Esophagus mucosa (tissue), 1 donor: ENCODE data around the gene ZNF385C. TPM values are rescaled to one million over a fixed set of nuclear protein-coding genes. Genes with fewer than 3 reads are reported as not detected.
"Not testable (repeated sequence)": the region's sequence is repeated elsewhere in the genome, so short reads cannot be mapped to it uniquely, and the experiment has no call there.

Source experiments
- ATAC-seq: fragments of 200-7000 bp; cut with Tn5 transposase; one replicate; pipeline ENCODE4 v1.9.1; 2020
- total RNA-seq: library from RNA; stranded (reverse); gene quantifications from one replicate; pipeline ENCODE4 v1.2.4, GENCODE V29; 2023
- donor health status: DM: yes; HTN: yes; CAD: no.

Gene ZNF385C, protein sequence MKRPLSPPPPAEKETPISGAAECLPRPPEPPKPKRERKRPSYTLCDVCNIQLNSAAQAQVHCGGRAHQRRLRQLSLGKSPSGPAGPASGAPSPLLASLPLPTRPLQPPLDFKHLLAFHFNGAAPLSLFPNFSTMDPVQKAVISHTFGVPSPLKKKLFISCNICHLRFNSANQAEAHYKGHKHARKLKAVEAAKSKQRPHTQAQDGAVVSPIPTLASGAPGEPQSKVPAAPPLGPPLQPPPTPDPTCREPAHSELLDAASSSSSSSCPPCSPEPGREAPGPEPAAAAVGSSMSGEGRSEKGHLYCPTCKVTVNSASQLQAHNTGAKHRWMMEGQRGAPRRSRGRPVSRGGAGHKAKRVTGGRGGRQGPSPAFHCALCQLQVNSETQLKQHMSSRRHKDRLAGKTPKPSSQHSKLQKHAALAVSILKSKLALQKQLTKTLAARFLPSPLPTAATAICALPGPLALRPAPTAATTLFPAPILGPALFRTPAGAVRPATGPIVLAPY
- total RNA-seq, result 0.44 TPM

DNA sequence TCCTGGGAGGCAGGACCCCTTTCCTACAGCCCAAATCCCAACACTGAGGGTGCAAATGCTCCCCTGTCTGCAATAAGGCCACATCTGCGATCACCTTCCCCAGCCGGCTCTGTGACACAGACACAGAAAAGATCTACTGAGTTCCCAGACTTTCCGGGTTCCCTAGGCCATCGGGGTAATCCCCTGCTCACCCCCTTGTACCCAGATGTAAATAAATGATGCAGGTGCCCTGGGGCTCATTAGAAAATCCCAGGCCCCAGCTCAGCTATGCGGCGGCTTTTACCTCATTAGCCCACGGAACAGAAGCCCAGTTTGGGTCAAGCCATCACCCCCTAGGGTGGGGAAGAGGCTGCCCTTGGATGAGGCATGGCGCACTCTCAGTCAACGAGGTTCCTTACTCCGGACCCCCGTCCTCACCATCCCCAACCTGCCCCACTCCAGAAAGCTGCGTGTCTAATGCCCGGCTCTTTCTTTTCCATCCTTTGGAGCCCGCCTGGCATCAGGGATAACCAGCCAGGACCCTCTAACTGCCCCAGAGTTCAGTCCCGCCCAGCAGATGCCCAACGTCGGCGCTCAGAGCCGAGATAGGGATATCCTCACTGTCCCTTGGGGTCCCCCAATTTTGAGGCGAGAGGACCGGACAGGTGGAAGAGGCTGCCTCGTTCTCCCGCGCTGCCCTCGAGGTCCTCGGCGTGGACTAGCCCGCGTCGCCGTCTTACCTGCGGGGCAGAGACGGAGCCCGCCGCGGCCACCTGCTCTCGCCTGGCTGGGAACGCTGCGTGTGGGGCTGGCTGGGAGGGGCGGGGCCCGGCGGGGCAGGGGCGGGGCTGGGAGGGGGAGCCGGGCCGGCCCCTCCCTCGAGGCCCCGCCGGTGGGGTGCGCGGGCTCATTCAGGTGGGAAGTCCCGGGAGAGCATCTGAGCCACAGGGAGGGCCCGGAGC lies at the start of gene ZNF385C:
Gene ZNF385C (minus strand): TSS at position 783 of the 941 bp plus-strand sequence. CDS start 35,417 bp downstream, outside the sequence.
- ATAC-seq, result peak; percentile 25

DNA sequence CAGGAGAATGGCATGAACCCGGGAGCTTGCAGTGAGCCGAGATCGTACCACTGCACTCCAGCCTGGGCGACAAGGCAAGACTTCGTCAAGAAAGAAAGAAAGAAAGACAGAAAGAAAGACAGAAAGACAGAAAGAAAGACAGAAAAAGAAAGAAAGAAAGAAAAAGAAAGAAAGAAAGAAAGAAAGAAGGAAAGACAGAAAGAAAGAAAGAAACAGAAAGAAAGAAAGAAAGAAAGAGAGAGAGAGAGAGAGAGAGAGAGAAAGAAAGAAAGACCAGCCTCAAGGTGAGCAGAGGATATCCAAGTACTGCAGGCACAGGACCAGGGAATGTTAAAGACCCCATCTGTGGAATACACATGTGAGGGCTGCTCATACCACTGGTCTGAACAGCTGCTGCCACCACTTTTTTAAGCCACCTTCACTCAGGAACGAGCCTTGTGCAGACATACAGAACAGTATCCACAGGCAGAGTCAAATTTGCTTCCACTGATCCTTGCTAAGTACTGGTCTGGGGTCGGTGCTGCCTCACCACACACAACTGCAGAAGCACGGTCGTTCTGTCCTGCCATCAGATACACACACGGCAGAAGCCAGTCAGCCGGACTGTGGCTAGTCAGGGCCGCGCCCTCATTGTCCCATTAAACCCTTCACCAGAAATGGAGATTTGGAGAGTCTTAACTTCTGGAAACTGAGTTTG lies 48.8 kb upstream of the ZNF385C start:
- no peak for ATAC-seq

DNA sequence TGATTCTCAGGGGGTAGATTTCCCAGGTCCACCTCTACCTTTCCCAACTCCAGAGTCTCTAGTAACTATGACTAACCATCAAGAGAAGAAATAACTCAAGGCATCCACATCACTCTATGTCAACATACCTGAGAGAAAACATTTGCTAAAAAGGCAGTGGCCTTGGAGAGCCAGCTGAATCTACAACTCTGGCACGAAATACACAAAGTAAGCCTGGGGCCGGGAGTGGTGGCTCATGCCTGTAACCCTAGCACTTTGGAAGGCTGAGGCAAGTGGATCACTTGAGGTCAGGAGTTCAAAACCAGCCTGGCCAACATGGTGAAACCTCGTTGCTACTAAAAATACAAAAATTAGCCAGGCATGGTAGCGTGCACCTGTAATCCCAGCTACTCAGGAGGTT lies 44.9 kb upstream of the ZNF385C start:
- not testable (repeated sequence) for ATAC-seq

DNA sequence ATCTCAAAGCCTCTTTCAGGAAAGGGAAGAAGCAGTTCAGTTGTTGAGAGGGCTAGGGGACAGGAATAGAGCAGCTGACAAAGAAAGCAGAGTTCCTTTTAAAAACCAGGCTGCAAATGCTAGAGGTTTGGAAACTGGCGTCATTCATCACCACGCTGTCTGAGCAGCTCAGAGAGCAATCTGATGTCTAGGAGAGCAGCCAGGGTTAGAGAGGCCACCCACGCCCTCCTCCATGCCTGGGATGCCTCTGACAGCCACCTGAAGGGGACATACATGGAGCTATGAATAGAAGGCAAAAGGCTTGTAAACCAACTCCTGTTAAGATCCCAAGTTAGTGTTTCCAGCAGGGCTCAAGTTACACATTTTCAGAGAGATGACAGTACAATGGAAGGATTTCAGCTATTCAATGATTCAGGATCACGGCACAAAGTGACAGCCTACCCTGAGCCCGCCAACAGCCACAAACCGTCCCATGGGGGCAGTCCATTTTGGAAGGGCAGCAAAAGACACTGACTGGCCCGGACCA lies 44.2 kb upstream of the ZNF385C start:
- ATAC-seq, result no peak

DNA sequence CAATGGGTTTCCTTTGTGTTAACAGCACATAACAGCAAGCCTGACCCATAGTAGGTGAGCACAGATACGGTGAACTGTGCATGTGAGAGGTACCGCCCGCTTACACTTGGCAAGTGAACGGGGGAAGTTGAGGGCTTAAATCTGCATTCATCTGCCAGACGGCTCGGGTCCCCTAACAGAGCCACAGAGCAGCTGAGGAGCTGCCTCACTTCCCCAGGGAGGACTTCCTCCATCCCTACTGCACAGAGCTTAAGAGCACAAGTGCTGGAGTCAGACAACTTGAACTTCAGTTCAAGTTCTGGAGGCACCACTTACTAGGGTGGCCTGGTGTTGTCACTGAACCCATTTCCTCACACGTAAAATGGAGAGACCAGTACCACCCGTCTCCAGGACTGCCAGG lies 43.1 kb upstream of the ZNF385C start:
- no peak for ATAC-seq

DNA sequence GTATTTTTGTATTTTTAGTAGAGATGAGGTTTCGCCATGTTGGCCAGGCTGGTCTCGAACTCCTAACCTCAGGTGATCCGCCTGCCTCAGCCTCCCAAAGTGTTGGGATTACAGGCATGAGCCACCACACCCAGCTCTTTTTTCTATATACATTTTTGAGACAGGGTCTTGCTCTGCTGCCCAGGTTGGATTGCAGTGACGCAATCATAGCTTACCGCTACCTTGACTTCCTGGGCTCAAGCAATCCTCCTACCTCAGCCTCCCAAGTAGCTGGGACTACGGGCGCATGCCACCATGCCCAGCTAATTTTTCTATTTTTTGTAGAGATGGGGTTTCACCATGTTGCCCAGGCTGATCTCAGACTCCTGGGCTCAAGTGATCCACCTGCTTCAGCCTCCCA lies 42.4 kb upstream of the ZNF385C start:
- ATAC-seq, result not testable (repeated sequence)

DNA sequence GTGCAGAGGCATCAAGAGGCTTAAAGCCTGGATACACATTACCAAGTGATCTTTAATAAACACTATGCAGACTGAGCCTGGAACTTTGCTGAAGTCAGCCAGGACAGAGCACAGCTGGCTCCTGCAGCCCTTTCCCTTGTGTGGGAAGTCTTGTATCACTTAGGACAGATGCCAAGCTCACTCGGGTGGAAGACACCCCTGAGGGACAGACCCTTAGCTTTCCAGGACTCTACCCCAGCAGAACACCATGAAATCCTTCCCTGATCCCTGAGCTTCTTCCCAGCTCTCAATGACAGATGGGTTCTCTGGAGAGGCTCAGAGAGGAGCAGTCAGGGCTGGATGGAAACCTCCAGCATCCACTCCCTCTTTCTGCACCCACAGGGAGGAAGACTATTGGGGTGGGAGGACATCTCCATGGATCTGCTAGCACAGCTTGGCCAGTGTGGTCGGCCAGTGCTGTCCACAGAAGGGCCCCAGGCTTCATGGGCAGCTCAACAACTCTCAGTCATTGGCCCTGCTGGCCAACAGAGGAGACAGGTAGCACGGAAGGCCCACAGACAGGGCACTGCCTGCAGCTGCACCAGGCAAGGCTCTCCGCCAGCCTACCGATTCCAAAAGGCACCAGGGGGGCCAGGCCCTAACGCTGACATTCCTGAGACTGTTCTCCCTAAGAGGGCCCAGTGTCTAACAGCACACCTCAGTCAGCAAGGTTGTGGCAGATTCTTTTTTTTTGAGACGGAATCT lies 40.6 kb upstream of the ZNF385C start:
- ATAC-seq, result no peak

DNA sequence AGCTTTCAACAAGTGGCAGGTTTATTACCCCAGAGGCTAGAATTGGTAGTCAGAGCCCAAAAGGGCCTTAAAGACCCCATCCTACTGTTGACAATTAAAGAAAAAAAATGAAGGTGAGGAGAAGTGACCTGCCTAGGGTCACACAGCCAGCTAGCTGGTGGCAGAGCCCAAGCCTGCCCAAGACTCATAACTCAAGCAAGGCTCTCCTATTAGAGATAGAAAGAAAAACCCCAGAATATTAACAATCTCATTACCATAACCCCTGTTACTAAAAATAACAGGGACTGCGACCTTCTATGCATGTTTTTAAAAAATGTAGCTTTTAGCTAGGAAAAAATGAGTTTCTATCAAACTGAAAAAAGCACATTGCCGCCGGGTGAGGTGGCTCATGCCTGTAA lies 38.4 kb upstream of the ZNF385C start:
- ATAC-seq, result no peak

DNA sequence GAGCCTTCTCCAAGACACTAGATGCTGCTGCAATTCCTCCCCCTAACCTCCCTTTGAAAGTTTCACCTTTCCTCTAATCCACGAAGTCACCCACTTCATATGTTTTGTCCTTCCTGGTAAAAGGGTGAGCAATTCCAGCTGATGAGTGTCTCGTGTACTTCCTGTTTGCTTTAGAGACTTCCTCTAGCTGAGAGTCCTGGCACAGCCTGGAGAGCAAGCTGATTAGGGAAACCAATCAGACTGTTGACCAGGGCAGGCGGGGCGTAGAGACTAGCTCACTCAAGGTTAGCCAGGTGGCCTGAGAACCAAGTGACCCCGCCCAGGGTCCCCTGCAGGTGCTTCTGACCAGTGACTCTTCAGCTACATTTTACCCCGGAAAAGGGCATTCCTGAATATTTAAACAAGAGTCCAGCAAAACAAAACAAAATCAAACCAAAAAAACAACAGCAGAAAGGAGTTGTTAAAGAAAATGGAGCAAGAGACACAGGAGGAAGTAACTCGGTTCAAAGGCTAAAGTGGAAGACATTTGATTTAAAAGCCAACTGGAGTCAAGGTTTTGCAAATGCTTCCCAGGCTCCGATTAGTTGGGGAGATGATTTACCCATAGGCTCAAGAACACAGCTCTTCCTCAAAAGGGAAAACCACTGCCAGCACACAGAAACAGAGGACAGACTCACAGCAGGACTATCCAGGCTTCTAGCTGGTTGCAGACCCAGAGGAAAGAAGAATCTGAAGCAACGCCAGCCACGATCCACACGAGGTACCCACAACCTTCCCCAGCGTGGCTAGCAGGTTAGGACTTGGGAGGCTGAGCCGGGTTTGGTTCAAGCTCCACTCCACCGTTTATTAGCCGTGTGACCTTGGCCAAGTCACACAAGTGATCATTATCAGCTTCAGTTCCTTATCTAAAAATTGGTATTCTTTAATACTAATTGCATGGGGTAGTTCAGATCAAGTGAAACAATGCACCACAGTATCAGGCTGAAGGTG lies 37.7 kb upstream of the ZNF385C start:
- peak; percentile 76 for ATAC-seq

DNA sequence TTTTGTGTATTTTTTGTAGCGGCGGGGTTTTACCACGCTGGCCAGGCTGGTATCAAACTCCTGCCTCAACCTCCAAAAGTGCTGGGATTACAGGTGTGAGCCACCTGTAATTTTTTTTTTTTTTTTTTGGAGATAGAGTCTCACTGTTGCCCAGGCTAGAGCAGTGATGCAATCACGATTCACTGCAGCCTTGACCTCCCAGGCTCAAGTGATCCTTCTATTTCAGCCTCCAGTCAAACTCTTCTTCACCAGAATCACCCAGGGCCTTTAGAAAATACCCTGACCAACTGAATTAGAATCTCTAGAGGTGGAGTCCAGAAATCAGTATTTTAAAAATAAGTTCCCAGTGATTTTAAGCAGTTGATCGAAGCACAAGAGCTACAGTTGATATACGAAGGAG lies 36.9 kb upstream of the ZNF385C start:
- no peak for ATAC-seq

DNA sequence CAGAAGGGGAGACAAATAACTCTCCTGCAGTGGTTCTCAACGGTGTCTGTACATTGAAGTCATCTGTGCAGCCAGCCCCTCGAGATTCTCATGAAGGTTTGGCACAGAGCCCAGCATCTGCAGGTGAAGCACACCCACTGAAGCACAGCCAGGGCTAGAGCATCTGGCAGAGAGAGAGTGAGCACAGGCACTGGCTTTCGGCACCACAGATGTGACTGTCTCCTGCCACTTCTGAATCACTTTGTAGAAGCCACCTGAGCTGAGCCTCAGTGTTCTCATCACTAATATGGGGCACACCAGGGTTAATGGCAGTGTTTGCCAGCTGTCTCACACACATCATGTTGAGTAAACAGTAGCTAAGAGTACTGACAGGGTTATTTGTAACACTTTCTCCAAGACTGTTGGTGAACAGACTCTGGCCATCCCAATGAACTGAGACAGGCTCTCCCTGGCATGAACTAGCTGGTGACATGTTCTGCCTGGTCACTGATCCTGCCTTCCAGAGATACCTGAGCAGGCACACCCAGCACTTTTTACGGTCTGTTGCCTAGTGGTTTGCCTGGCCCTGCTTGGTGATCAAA lies 35.3 kb upstream of the ZNF385C start:
- ATAC-seq, result peak; percentile 50

DNA sequence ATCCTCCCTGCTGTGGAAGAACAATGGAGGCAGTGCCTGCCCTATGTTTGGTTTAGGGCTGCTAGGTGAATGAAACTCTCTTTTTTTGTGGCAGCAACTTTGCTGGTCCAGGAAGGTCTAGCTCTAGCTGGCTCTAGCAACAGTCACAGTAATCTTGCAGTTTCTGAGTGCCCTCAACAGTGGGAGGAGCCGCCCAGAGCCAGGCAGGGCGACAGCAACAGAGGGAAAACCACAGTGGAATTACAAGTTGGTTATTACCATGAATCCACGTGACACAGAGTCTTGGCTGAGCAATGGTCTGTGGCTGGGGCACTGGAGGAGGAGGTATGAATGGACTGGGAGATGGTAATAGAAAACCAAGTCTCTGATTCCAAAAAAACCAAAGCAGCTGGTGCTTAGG lies 34.7 kb upstream of the ZNF385C start:
- peak; percentile 42 for ATAC-seq

DNA sequence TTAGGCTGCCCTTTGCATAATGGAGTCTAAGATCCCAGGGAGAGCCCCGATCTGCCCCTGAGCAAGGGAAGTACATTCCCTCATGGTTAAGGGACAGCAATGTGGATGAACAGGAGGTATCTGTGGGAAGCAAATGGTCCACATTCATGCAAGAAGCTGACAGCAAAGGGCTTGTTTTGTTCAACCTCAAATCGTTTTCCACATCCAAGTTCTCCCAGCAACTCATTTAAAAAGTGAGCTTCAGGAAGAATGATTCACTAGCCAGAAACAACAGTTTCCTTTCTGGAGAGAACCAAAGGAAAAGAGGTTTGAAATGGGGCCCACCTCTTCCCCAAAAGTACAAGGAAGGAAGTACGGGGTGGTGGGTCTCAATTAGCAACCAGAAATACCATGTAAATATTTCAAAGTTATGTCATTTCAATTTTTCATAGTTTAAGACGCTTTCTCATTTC lies 33.7 kb upstream of the ZNF385C start:
- no peak for ATAC-seq

DNA sequence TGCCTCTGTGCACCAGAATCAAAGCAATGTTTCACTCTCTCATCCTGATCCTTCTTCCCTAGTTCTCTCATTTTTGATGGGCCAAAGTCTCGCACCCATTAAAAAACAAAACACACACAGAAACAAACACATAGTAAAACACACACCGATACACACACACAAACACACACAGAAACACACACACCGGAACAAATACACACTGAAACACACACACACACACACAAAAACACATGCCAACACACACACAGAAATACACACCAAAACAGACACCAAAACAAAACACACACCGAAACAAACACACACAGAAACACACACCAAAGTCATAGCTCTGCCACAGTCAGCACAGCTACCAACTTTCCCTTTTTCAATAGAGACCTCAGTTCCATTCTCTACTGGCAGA lies 33.0 kb upstream of the ZNF385C start:
- no peak for ATAC-seq

DNA sequence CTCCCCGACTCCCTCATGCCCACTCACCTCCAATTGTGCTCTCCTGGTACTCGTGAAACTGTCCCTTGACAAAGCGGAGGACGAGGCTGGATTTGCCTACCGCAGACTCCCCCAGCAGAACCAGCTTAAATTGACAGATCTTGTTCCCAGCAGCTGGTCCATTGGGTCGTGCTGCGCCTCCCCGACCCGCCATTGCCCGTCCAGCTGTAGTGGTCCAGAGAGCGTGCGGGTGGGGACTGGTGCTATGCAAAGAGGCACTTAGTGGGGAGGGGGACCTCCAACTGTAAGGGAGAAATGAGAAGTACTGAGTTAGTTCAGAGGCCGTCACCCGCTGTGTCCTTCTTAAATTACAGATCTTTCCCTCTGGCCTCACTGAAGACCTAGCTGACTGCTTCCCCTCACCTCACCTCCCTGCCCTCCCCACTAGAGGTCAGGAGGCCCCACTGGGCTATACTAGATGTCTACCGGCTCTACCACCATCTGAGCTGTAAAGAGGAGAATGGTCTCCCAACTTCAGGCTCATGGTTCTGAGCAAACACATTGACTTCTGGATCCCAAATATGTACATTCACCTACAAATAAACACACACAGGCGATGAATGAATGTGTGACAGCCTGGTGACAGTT lies 32.1 kb upstream of the ZNF385C start:
- no peak for ATAC-seq

DNA sequence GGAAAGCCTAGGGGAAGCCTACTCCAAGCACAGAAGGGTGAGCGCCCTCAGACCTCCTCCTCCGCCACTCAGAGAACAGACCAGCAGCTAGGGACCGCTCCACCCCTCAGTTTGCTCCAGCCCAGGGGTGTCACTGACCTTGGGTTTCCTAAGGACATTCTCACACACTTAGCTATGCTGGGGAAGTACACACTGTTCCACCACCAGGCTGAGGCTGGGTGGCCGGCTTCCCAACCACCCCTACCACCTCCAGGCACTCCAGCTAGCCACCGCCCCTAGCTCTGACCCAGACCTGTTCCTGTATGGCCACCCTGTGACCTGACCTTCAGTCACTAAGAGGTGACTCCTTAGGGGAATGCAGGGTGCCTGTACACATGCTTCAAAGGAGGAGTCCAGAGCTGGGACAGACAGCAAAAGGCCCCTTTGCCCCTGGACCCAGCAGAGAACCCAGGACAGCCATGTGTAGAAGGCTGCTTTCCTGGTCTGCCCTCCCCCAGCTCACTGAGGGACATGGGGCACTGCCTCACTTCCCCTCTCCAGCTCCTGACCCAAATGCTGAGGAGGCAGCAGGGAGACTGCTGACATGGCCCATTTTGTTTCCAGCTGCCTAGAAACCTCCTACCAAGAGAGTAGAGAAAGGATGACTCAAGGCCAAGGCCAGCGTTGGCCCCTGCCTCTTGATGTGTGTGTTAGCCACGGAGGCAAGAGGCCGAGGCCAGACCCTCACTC lies 31.0 kb upstream of the ZNF385C start:
- peak; percentile 6 for ATAC-seq

DNA sequence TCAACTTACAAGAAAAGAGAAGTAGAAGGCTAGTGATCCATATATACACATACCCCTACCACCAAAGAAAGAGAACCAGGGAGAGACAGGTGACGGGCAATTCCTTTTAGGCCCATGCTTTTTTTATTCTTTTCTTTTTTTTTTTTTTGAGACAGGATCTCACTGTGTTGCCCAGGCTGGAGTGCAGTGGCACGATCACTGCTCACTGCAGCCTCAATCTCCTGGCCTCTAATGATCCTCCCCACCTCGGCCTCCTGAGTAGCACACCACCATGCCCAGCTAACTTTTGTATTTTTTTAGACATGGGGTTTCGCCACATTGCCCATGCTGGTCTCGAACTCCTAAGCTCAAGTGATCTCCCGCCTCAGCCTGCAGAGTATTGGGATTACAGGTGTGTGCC lies 29.1 kb upstream of the ZNF385C start:
- ATAC-seq, result no peak

DNA sequence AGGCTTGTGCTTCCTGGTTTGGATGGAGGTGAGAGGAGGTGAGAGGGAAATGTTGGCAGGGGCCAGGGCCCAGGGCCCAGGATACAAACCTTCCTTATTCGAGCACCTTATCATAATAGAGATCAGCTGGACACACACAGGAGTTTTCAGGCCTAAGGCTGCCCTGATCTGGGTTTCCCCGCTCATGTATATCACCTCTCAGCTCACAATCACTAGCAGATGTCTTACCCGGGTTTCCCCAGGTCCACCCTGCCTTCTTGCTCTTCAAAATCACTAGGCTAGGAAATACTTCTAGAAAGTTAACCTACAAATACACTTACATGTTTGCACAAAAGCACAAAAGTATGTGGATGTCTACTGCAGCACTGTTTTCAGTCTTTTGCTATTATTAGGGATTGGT lies 28.6 kb upstream of the ZNF385C start:
- no peak for ATAC-seq

DNA sequence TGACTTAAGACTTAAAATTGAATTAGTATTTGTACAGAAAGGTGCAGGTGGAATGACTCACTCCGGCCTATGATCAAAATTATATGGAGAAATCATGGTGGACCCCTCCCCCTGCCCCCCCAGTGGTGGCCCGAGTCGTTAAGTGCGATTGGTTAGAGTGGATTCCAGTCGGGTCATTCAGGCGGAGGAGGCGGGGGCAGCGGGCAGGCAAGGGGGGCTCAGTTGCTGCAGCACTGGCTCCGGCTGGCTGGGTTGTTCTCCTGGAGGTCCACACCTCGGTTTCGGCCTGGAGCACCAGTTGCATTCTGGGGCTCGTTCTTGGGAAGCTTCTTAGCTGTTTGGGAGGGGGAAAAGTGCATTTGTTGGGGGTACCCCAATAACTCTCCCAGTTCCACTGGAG lies 27.3 kb upstream of the ZNF385C start:
- no peak for ATAC-seq
